GM18868 (cell line): ENCODE data around the gene LARP4.
"Not testable (repeated sequence)": the region's sequence is repeated elsewhere in the genome, so short reads cannot be mapped to it uniquely, and the experiment has no call there.

Experiments
- ATAC-seq: cut with Tn5 transposase; IDR thresholded peaks from one replicate; pipeline ENCODE4 v1.9.1; 2021; ENCODE audit warnings: mild to moderate bottlenecking, moderate library complexity; ENCODE audit not compliant: unreplicated experiment

LARP4 gene

GRCh38 chr12:50400104-50400637 lies 514 bp upstream of the LARP4 start:
- ATAC-seq = no peak

GRCh38 chr12:50401500-50402081 lies 906 bp downstream of the LARP4 start:
- ATAC-seq = no peak

- no peak for ATAC-seq
Observed at GRCh38 chr12:50402264-50403000, 1.7 kb downstream of the LARP4 start.

- ATAC-seq = no peak
Observed at GRCh38 chr12:50403001-50403440, 2.3 kb downstream of the LARP4 start.

GRCh38 chr12:50404307-50404706 lies 3.6 kb downstream of the LARP4 start:
- no peak for ATAC-seq

- ATAC-seq = no peak
Observed at GRCh38 chr12:50411051-50411660, 10.5 kb downstream of the LARP4 start.

GRCh38 chr12:50415899-50416479 lies 15.3 kb downstream of the LARP4 start:
- no peak for ATAC-seq

- ATAC-seq = no peak
Observed at GRCh38 chr12:50419112-50419909, 18.6 kb downstream of the LARP4 start.

- ATAC-seq = not testable (repeated sequence)
Observed at GRCh38 chr12:50422855-50423254, 22.2 kb downstream of the LARP4 start.

- ATAC-seq = not testable (repeated sequence)
Observed at GRCh38 chr12:50423342-50423741, 22.7 kb downstream of the LARP4 start.

GRCh38 chr12:50425589-50426258 lies 25.0 kb downstream of the LARP4 start:
- ATAC-seq = no peak

GRCh38 chr12:50431656-50432055 lies 31.0 kb downstream of the LARP4 start:
- ATAC-seq = not testable (repeated sequence)

GRCh38 chr12:50440288-50440687 lies 39.6 kb downstream of the LARP4 start:
- ATAC-seq = no peak

GRCh38 chr12:50441763-50442162 lies 41.1 kb downstream of the LARP4 start:
- no peak for ATAC-seq

GRCh38 chr12:50442178-50442908 lies 41.7 kb downstream of the LARP4 start:
- ATAC-seq = no peak

- ATAC-seq = not testable (repeated sequence)
Observed at GRCh38 chr12:50449671-50450070, 49.0 kb downstream of the LARP4 start.

GRCh38 chr12:50452795-50453194 lies 52.1 kb downstream of the LARP4 start:
- no peak for ATAC-seq

GRCh38 chr12:50453872-50454271 lies 53.2 kb downstream of the LARP4 start:
- no peak for ATAC-seq

- no peak for ATAC-seq
Observed at GRCh38 chr12:50458606-50459005, 57.9 kb downstream of the LARP4 start.
